CD14-positive monocyte (primary cell): Measurements from ENCODE around the gene KREMEN1. TPM values are rescaled to one million over a fixed set of nuclear protein-coding genes. Genes with fewer than 3 reads are reported as not detected.

ENCODE experiments used
- DNase-seq, 3 donors: peaks; one replicate each; pipeline ENCODE4 v3.0.0-alpha.2; 2011 to 2022
- H2AFZ ChIP-seq: 2 replicates; pipeline ENCODE4 v1.6.0; 2012; ENCODE audit warnings: mild to moderate bottlenecking, low read depth, low read length, inconsistent platforms; ENCODE audit not compliant: insufficient read depth, poor library complexity, severe bottlenecking
- H3K27ac ChIP-seq, 2 donors: 1 replicate in 1 of 2; 2 replicates in 1 of 2; pipeline ENCODE4 v1.5.1; 2012 to 2013; ENCODE audit warnings: low read length in 2 of 2, control low read depth in 1 of 2, inconsistent platforms in 1 of 2, low read depth in 1 of 2, mild to moderate bottlenecking in 1 of 2
- H3K27me3 ChIP-seq, 2 donors: one replicate each; pipeline versions ENCODE4 v1.6.0 to v1.6.1; 2011 to 2013; ENCODE audit warnings: low read length in 2 of 2; ENCODE audit not compliant: control insufficient read depth in 2 of 2, insufficient read depth in 2 of 2
- H3K36me3 ChIP-seq, 2 donors: replicated peaks in 1 of 2; 1 replicate in 1 of 2; 2 replicates in 1 of 2; pipeline versions ENCODE4 v1.5.1 to v1.6.1; 2012 to 2013; ENCODE audit warnings: low read length in 2 of 2, control low read depth in 1 of 2, inconsistent platforms in 1 of 2, mild to moderate bottlenecking in 1 of 2; ENCODE audit not compliant: insufficient read depth in 2 of 2, control insufficient read depth in 1 of 2
- H3K4me1 ChIP-seq, 2 donors: 1 replicate in 1 of 2; 2 replicates in 1 of 2; pipeline versions ENCODE4 v1.5.1 to v1.6.1; 2012 to 2013; ENCODE audit warnings: low read length in 2 of 2, control low read depth in 1 of 2, inconsistent platforms in 1 of 2, mild to moderate bottlenecking in 1 of 2, moderate library complexity in 1 of 2; ENCODE audit not compliant: insufficient read depth in 2 of 2, control insufficient read depth in 1 of 2
- H3K4me2 ChIP-seq: replicated peaks from 2 replicates; pipeline ENCODE3; 2012; ENCODE audit warnings: low read length, moderate library complexity, mild to moderate bottlenecking; ENCODE audit not compliant: poor library complexity, severe bottlenecking; ENCODE audit errors: extremely low read depth
- H3K4me3 ChIP-seq, 3 experiments: fragments of 200-600 bp in 1 of 3; sonication (generic) in 1 of 3; replicated peaks in 1 of 3; 1 replicate in 2 of 3; 2 replicates in 1 of 3; pipeline ENCODE4 v1.5.1; 2011 to 2013; ENCODE audit warnings: low read length in 3 of 3, mild to moderate bottlenecking in 3 of 3, control low read depth in 2 of 3, low read depth in 2 of 3, inconsistent platforms in 1 of 3, moderate library complexity in 1 of 3
- H3K79me2 ChIP-seq: 2 replicates; pipeline ENCODE4 v1.6.0; 2012; ENCODE audit warnings: mild to moderate bottlenecking, control low read depth, inconsistent platforms, low read length, moderate library complexity; ENCODE audit not compliant: insufficient read depth
- H3K9ac ChIP-seq: 2 replicates; pipeline ENCODE4 v1.6.0; 2017; ENCODE audit warnings: low read length, mild to moderate bottlenecking; ENCODE audit not compliant: insufficient read depth, poor library complexity, severe bottlenecking
- H3K9me3 ChIP-seq, 2 donors: replicated peaks in 1 of 2; 1 replicate in 1 of 2; 2 replicates in 1 of 2; pipeline versions ENCODE4 v1.5.1 to v1.6.1; 2012 to 2013; ENCODE audit warnings: low read length in 2 of 2, control low read depth in 1 of 2; ENCODE audit not compliant: control insufficient read depth in 1 of 2, insufficient read depth in 1 of 2
- H4K20me1 ChIP-seq: 2 replicates; pipeline ENCODE4 v1.6.0; 2012; ENCODE audit warnings: mild to moderate bottlenecking, low read length, control low read depth, moderate library complexity; ENCODE audit not compliant: insufficient read depth
- H3K27ac Mint-ChIP-seq, 7 donors: one replicate each; pipeline ENCODE4 v1.8.0; 2020; ENCODE audit warnings: mild to moderate bottlenecking in 7 of 7, mixed read lengths in 7 of 7, moderate library complexity in 6 of 7, inconsistent platforms in 2 of 7
- H3K27me3 Mint-ChIP-seq, 3 donors: one replicate each; pipeline ENCODE4 v1.8.0; 2021 to 2022; ENCODE audit warnings: low read depth in 3 of 3, mild to moderate bottlenecking in 3 of 3, mixed read lengths in 3 of 3, moderate library complexity in 3 of 3, inconsistent platforms in 1 of 3
- H3K36me3 Mint-ChIP-seq, 2 donors: one replicate each; pipeline ENCODE4 v1.8.0; 2020; ENCODE audit warnings: mixed read lengths in 2 of 2, inconsistent platforms in 1 of 2, mild to moderate bottlenecking in 1 of 2
- H3K4me1 Mint-ChIP-seq: one replicate; pipeline ENCODE4 v1.8.0; 2020; ENCODE audit warnings: mild to moderate bottlenecking, mixed read lengths
- H3K4me3 Mint-ChIP-seq, 2 donors: one replicate each; pipeline ENCODE4 v1.8.0; 2020; ENCODE audit warnings: mild to moderate bottlenecking in 2 of 2, mixed read lengths in 2 of 2, moderate library complexity in 1 of 2
- H3K9me3 Mint-ChIP-seq, 7 donors: one replicate each; pipeline ENCODE4 v1.8.0; 2020 to 2022; ENCODE audit warnings: mixed read lengths in 7 of 7, mild to moderate bottlenecking in 6 of 7, moderate library complexity in 6 of 7, inconsistent platforms in 2 of 7
- CTCF ChIP-seq: fragments of 200-600 bp; IDR thresholded peaks from one replicate; pipeline ENCODE4 v1.8.0; 2022; ENCODE audit warnings: antibody characterized with exemption, mild to moderate bottlenecking
- WGBS: methylation state at CpG from one replicate; pipeline ENCODE4 v1.1.5; 2013; ENCODE audit warnings: missing lambda C conversion rate; ENCODE audit not compliant: insufficient coverage; 5-methylcytosine and 5-hydroxymethylcytosine counted together
- intact Hi-C, 2 donors: fragments of 100-400 bp; cut with micrococcal nuclease; formaldehyde crosslinking; loops; one replicate each; pipeline versions ENCODE4 v1.15.0 to v1.15.1; 2023
- polyA plus RNA-seq, 3 donors: library from polyadenylated mRNA; depleted of rRNA in 1 of 3; unstranded in 2 of 3; stranded (reverse) in 1 of 3; fragments of 300-500 nt in 2 of 3; fragments of >200 nt in 1 of 3; fragmentation: Illumina TruSeq in 2 of 3; gene quantifications; 1 replicate in 2 of 3; 2 replicates in 1 of 3; pipeline ENCODE4 v1.2.3, GENCODE V29; 2012 to 2021

The KREMEN1 gene
- polyA plus RNA-seq, 3 donors, result 0.47 to 1.6 (median 0.69) TPM

DNA sequence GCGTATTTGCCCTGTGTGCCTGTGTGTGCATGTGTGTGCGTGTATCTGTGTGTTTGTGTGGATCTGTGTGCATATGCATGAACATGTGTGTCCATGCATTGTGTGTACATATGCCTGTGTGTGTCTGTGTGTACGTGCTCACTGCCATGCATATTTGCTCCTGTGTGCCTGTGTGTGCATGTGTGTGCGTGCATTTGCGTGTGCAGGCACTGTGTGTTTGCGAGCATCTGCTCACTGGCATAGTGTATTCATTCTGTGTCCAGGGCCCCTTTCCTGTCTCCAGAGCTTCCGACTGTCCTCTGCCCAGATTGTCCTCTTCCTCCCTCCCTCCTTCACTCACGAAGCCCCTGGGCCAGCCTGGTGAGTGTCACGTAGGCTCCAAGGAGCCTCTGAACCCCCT, 138.6 kb downstream of the KREMEN1 start:
- WGBS, result 96% methylated on average over 7 of the region's 9 CpGs

DNA sequence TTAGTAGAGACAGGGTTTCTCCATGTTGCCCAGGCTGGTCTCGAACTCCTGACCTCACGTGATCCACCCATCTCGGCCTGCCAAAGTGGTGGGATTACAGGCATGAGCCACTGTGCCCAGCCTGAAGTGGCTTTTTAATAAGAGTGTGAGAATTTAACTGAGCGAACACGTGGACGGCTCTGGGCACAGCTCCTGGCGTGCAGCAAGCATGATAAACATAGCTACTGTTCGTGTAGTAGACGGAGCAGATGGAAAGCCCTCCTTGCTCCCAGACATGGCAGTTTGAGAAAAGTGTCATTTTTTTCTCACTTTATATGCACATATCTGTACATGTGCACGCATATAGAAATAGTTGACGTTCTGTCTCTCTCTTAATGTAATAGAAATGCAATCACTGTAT, 139.9 kb downstream of the KREMEN1 start:
- no peak overlapping the region for H3K27ac ChIP-seq
- H3K36me3 ChIP-seq, result no peaks in the 10 kb centered on the region
- Mint-ChIP-seq H3K4me1 (peaks cover 10% of the 10 kb centered on the region), H3K4me3 (no peak overlapping the region), H3K9me3 (no peaks in the 10 kb centered on the region), H3K36me3 (no peaks in the 10 kb centered on the region), H3K27me3 (peaks cover 10 to 13% (median 11%) of the 10 kb centered on the region in 3 donors), H3K27ac (no peak overlapping the region)
- no peaks in the 10 kb centered on the region for H3K79me2 ChIP-seq
- H3K4me2 ChIP-seq, result no peak overlapping the region
- no peak overlapping the region for H3K4me3 ChIP-seq
- peaks cover 0 to 13% of the 10 kb centered on the region in 2 donors for H3K27me3 ChIP-seq
- H3K4me1 ChIP-seq, result peaks cover 10 to 16% of the 10 kb centered on the region in 2 donors
- DNase-seq, result no peak
- intact Hi-C loops, result no loop called here
- no peaks in the 10 kb centered on the region for H4K20me1 ChIP-seq
- H2AFZ ChIP-seq, result no peak overlapping the region
- H3K9me3 ChIP-seq, result no peaks in the 10 kb centered on the region
- TF ChIP-seq CTCF, result no peak
- 95% methylated on average over 8 of the region's 11 CpGs for WGBS
- no peak overlapping the region for H3K9ac ChIP-seq

More for the DNA sequence above, 138.6 kb downstream of the KREMEN1 start:
- Histone ChIP-seq H4K20me1 (no peaks in the 10 kb centered on the region), H3K4me1 (peaks cover 3 to 9% of the 10 kb centered on the region in 2 donors), H3K36me3 (no peaks in the 10 kb centered on the region), H3K9me3 (no peaks in the 10 kb centered on the region), H3K9ac (no peak overlapping the region), H3K27me3 (peaks cover 1 to 24% of the 10 kb centered on the region in 2 donors), H3K4me2 (no peak overlapping the region), H2AFZ (no peak overlapping the region), H3K79me2 (no peaks in the 10 kb centered on the region), H3K27ac (no peak overlapping the region), H3K4me3 (no peak overlapping the region)
- Mint-ChIP-seq H3K27me3 (peaks cover 20 to 26% (median 21%) of the 10 kb centered on the region in 3 donors), H3K4me1 (peaks cover 5% of the 10 kb centered on the region), H3K27ac (no peak overlapping the region), H3K36me3 (no peaks in the 10 kb centered on the region), H3K9me3 (peaks cover 0 to 4% (median 0%) of the 10 kb centered on the region in 7 donors), H3K4me3 (no peak overlapping the region)
- intact Hi-C loops, result no loop called here
- DNase-seq, result no peak
- TF ChIP-seq CTCF, result no peak
